Measurements from ENCODE around the gene SPATA25. TPM values are rescaled to one million over a fixed set of nuclear protein-coding genes. Genes with fewer than 3 reads are reported as not detected.

SPATA25 gene
- total RNA-seq, 3 donors from 2014 or later (not counting 1 experiment from before 2014, with no cell fraction given) = 1.2 TPM; not detected in 2

DNA sequence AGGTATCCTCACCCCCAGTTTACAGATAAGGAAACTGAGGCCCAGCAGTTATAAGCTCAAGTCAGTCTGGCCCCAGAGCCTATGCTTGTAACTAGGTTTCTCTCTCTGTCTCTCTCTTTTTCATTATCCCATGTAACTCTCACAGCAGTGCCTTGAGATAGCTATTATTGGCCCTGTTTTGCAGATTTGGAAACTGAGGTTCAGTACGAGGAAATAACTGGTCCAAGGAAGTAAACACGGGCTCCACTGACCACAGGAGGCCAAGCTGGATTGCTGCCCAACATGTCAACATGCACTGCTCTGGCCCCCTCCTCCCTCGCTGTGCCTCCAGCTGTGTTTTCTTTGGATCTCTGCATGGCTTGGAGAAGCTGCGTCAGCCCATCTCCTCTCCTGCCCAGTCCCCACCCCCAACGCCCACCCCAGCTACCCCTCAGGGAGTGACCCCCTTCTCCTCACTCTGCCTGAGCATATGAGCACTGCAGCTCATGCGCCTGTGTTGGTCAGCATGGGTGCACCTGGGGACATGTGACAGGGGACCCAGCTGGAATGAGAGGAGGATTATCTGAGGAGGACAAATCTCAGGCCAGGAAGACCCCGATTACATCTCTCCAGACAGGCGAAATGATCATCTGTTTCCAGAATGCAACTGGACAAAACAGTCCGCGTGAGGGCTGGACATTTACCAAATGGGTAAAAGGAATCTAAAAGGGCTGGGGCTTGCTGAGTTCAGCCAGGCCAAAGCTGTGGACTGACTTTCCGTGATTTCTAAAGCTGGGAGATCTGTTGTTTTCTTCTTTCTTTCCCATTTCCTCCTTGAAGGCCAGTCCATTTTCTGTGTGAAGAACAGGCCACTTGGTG, 32.3 kb upstream of the SPATA25 start:
- H3K27me3 ChIP-seq (ENCODE audit: control insufficient read depth, insufficient read depth, low read length) = peaks cover 4% of the 10 kb centered on the region
- DNase-seq (no peak), ATAC-seq (no peak)
- TF ChIP-seq, protein P1, sequence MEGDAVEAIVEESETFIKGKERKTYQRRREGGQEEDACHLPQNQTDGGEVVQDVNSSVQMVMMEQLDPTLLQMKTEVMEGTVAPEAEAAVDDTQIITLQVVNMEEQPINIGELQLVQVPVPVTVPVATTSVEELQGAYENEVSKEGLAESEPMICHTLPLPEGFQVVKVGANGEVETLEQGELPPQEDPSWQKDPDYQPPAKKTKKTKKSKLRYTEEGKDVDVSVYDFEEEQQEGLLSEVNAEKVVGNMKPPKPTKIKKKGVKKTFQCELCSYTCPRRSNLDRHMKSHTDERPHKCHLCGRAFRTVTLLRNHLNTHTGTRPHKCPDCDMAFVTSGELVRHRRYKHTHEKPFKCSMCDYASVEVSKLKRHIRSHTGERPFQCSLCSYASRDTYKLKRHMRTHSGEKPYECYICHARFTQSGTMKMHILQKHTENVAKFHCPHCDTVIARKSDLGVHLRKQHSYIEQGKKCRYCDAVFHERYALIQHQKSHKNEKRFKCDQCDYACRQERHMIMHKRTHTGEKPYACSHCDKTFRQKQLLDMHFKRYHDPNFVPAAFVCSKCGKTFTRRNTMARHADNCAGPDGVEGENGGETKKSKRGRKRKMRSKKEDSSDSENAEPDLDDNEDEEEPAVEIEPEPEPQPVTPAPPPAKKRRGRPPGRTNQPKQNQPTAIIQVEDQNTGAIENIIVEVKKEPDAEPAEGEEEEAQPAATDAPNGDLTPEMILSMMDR (IDR thresholded peaks at IDR 0.05) = no peak
- no peaks in the 10 kb centered on the region for H3K4me1 ChIP-seq (ENCODE audit: control insufficient read depth, insufficient read depth, low read length)
- Mint-ChIP-seq H3K4me1 (peaks cover 0 to 4% of the 10 kb centered on the region in 2 donors), H3K27me3 (ENCODE audit: low read depth in 2 of 2) (peaks cover 21 to 30% of the 10 kb centered on the region in 2 donors), H3K9me3 (no peaks in the 10 kb centered on the region), H3K4me3 (no peak overlapping the region), H3K27ac (no peak overlapping the region), H3K36me3 (no peaks in the 10 kb centered on the region)
- no peak overlapping the region for H3K27ac ChIP-seq (ENCODE audit: low read length)
- no peaks in the 10 kb centered on the region for H3K36me3 ChIP-seq (ENCODE audit: control insufficient read depth, insufficient read depth, low read length)
- no peaks in the 10 kb centered on the region for H3K9me3 ChIP-seq (ENCODE audit: control insufficient read depth, insufficient read depth, low read length)
- no peak overlapping the region for H3K4me3 ChIP-seq (ENCODE audit: low read length)
- intact Hi-C loops (cut with micrococcal nuclease) = no loop called here
- 87% methylated on average over 10 of the region's 11 CpGs for WGBS (ENCODE audit: insufficient coverage)

DNA sequence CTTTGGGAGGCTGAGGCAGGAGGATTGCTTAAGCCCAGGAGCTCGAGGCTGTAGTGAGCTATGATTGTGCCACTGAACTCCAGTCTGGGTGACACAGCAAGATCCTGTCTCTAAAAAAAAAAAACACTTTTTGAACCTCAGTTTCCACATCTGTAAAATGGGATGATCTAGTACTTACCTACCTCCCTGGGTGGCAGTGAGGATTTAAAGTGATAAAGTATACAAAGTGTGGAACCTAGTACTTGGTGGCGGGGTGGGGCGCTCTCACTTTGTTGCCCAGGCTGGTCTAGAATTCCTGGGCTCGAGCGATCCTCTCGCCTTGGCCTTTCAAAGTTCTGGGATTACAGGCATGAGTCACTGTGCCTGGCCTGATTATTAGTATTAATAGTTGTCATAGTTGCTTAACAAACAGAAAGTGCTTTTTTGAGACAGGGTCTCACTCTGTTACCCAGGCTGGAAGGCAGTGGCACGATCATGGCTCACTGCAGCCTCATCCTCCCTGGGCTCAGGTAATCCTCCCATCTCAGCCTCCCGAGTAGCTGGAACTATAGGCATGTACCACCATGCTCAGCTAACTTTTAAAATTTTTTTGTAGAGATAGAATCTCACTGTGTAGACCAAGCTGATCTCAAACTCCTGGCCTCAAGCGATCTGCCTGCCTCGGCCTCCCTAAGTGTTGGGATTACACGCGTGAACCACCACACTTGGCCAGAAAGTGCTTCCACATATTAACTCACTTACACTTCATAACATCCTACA, 31.5 kb upstream of the SPATA25 start:
- H3K27ac ChIP-seq (ENCODE audit: low read length) = no peak overlapping the region
- Mint-ChIP-seq H3K27me3 (ENCODE audit: low read depth in 2 of 2) (peaks cover 23 to 30% of the 10 kb centered on the region in 2 donors), H3K4me3 (no peak overlapping the region), H3K4me1 (no peaks in the 10 kb centered on the region), H3K27ac (no peak overlapping the region), H3K9me3 (no peaks in the 10 kb centered on the region), H3K36me3 (no peaks in the 10 kb centered on the region)
- no peak for ATAC-seq
- intact Hi-C loops (cut with micrococcal nuclease) = no loop called here
- H3K9me3 ChIP-seq (ENCODE audit: control insufficient read depth, insufficient read depth, low read length) = no peaks in the 10 kb centered on the region
- WGBS (ENCODE audit: insufficient coverage) = 90% methylated on average over 12 of the region's 12 CpGs
- peaks cover 6% of the 10 kb centered on the region for H3K27me3 ChIP-seq (ENCODE audit: control insufficient read depth, insufficient read depth, low read length)
- DNase-seq = no peak
- H3K36me3 ChIP-seq (ENCODE audit: control insufficient read depth, insufficient read depth, low read length) = no peaks in the 10 kb centered on the region
- H3K4me3 ChIP-seq (ENCODE audit: low read length) = no peak overlapping the region
- TF ChIP-seq, protein P1 (IDR thresholded peaks at IDR 0.05) = no peak
- no peaks in the 10 kb centered on the region for H3K4me1 ChIP-seq (ENCODE audit: control insufficient read depth, insufficient read depth, low read length)

- Mint-ChIP-seq H3K4me1 (no peaks in the 10 kb centered on the region), H3K27me3 (ENCODE audit: low read depth in 2 of 2) (peaks cover 23 to 30% of the 10 kb centered on the region in 2 donors), H3K4me3 (no peak overlapping the region), H3K27ac (no peak overlapping the region), H3K36me3 (no peaks in the 10 kb centered on the region), H3K9me3 (no peaks in the 10 kb centered on the region)
- DNase-seq (no peak), ATAC-seq (no peak)
- WGBS (ENCODE audit: insufficient coverage) = 83% methylated on average over 5 of the region's 5 CpGs
- Histone ChIP-seq H3K27me3 (ENCODE audit: control insufficient read depth, insufficient read depth, low read length) (peaks cover 6% of the 10 kb centered on the region), H3K4me1 (ENCODE audit: control insufficient read depth, insufficient read depth, low read length) (no peaks in the 10 kb centered on the region), H3K9me3 (ENCODE audit: control insufficient read depth, insufficient read depth, low read length) (no peaks in the 10 kb centered on the region), H3K27ac (ENCODE audit: low read length) (no peak overlapping the region), H3K36me3 (ENCODE audit: control insufficient read depth, insufficient read depth, low read length) (no peaks in the 10 kb centered on the region), H3K4me3 (ENCODE audit: low read length) (no peak overlapping the region)
- intact Hi-C loops (cut with micrococcal nuclease) = no loop called here
- TF ChIP-seq, protein P1 (IDR thresholded peaks at IDR 0.05) = no peak
These were observed 30.8 kb upstream of the SPATA25 start for GRCh38 chr20:45918182-45918737.
